CD4-positive, alpha-beta T cell treated with Interleukin-10 for 1 hour (primary cell): ENCODE measurements around the gene TIPIN.
A peak's percentile ranks its signal among the peaks of the same experiment; 100 is the strongest.
"Not testable (repeated sequence)": the region's sequence is repeated elsewhere in the genome, so short reads cannot be mapped to it uniquely, and the experiment has no call there.

Experiments used
- DNase-seq: peaks from one replicate; pipeline ENCODE4 v3.0.0-alpha.2; 2020

The TIPIN gene

GRCh38 chr15:66381376-66381775 is 24.9 kb upstream of the TIPIN start:
- DNase-seq: not testable (repeated sequence)

- DNase-seq: no peak
These were observed 22.4 kb upstream of the TIPIN start for GRCh38 chr15:66378814-66379430.

- no peak for DNase-seq
These were observed 17.7 kb upstream of the TIPIN start for GRCh38 chr15:66374179-66374578.

GRCh38 chr15:66369773-66370651 is 13.5 kb upstream of the TIPIN start:
- DNase-seq: peak; percentile 38

GRCh38 chr15:66364944-66365528 is 8.6 kb upstream of the TIPIN start:
- no peak for DNase-seq

GRCh38 chr15:66362776-66363175 is 6.3 kb upstream of the TIPIN start:
- DNase-seq: no peak

GRCh38 chr15:66361745-66362460 is 5.4 kb upstream of the TIPIN start:
- not testable (repeated sequence) for DNase-seq

GRCh38 chr15:66359740-66360139 is 3.3 kb upstream of the TIPIN start:
- DNase-seq: no peak

- DNase-seq: no peak
These were observed 467 bp downstream of the TIPIN start for GRCh38 chr15:66356077-66356358.

GRCh38 chr15:66348530-66348929 is 8.0 kb downstream of the TIPIN start:
- DNase-seq: not testable (repeated sequence)

GRCh38 chr15:66328771-66329170 is 27.7 kb downstream of the TIPIN start:
- DNase-seq: no peak

- no peak for DNase-seq
These were observed 28.7 kb downstream of the TIPIN start for GRCh38 chr15:66327736-66328135.

- no peak for DNase-seq
These were observed 30.4 kb downstream of the TIPIN start for GRCh38 chr15:66326051-66326450.

- DNase-seq: no peak
These were observed 33.1 kb downstream of the TIPIN start for GRCh38 chr15:66323312-66323928.

GRCh38 chr15:66312144-66312543 is 44.3 kb downstream of the TIPIN start:
- DNase-seq: no peak

GRCh38 chr15:66310786-66311185 is 45.7 kb downstream of the TIPIN start:
- DNase-seq: no peak

- DNase-seq: no peak
These were observed 46.7 kb downstream of the TIPIN start for GRCh38 chr15:66309828-66310227.

- DNase-seq: no peak
These were observed 48.0 kb downstream of the TIPIN start for GRCh38 chr15:66308531-66308930.

GRCh38 chr15:66306381-66306780 is 50.1 kb downstream of the TIPIN start:
- no peak for DNase-seq

- DNase-seq: not testable (repeated sequence)
These were observed 52.1 kb downstream of the TIPIN start for GRCh38 chr15:66304425-66304824.

- no peak for DNase-seq
These were observed 53.8 kb downstream of the TIPIN start for GRCh38 chr15:66302489-66303278.

- no peak for DNase-seq
These were observed 57.7 kb downstream of the TIPIN start for GRCh38 chr15:66298803-66299251.
